DND-41 (cell line): ENCODE results near the gene KCNQ1OT1.

Experiments
- ATAC-seq: fragments of 200-7000 bp; cut with Tn5 transposase; 3 replicates; pipeline ENCODE4 v1.9.1; 2021; ENCODE audit warnings: low read depth; ENCODE audit not compliant: insufficient read depth
- DNase-seq: peaks from one replicate; pipeline ENCODE4 v3.0.0-alpha.2; 2020
- H2AFZ ChIP-seq: 2 replicates; pipeline ENCODE4 v1.6.0; 2012; ENCODE audit warnings: low read depth, low read length
- H3K27ac ChIP-seq: 2 replicates; pipeline ENCODE4 v1.5.1; 2012; ENCODE audit warnings: low read length, inconsistent platforms
- H3K27me3 ChIP-seq: fragments of 200-600 bp; sonication (generic); 2 replicates; pipeline ENCODE4 v1.6.0; 2012; ENCODE audit warnings: low read length, mild to moderate bottlenecking, inconsistent platforms; ENCODE audit not compliant: insufficient read depth, poor library complexity
- H3K36me3 ChIP-seq: 2 replicates; pipeline ENCODE4 v1.5.1; 2012; ENCODE audit warnings: low read length, inconsistent platforms; ENCODE audit not compliant: insufficient read depth
- H3K4me1 ChIP-seq: 2 replicates; pipeline ENCODE4 v1.5.1; 2012; ENCODE audit warnings: mild to moderate bottlenecking, low read length; ENCODE audit not compliant: insufficient read depth
- H3K4me2 ChIP-seq: 2 replicates; pipeline ENCODE4 v1.6.0; 2012; ENCODE audit warnings: mild to moderate bottlenecking, moderate library complexity, low read length, inconsistent platforms; ENCODE audit not compliant: insufficient read depth
- H3K4me3 ChIP-seq, 2 experiments: fragments of 200-600 bp in 1 of 2; shearing (Covaris generic) in 1 of 2; 2 replicates each; pipeline ENCODE4 v1.5.1; 2012 to 2016; ENCODE audit warnings: inconsistent platforms in 2 of 2, low read length in 2 of 2, mild to moderate bottlenecking in 2 of 2, low read depth in 1 of 2, moderate library complexity in 1 of 2
- H3K79me2 ChIP-seq: 2 replicates; pipeline ENCODE4 v1.6.0; 2012; ENCODE audit warnings: low read length, inconsistent platforms; ENCODE audit not compliant: insufficient read depth
- H3K9ac ChIP-seq: 2 replicates; pipeline ENCODE4 v1.6.0; 2012; ENCODE audit warnings: low read depth, mild to moderate bottlenecking, inconsistent platforms, low read length, moderate library complexity
- H3K9me3 ChIP-seq: 2 replicates; pipeline ENCODE4 v1.5.1; 2012; ENCODE audit warnings: low read length, moderate library complexity, mild to moderate bottlenecking, inconsistent platforms; ENCODE audit not compliant: insufficient read depth, severe bottlenecking
- H4K20me1 ChIP-seq: 2 replicates; pipeline ENCODE4 v1.6.0; 2012; ENCODE audit warnings: low read length; ENCODE audit not compliant: insufficient read depth
- EZH2 ChIP-seq: IDR thresholded peaks from 3 replicates; pipeline ENCODE4 v1.6.1; 2012; ENCODE audit warnings: borderline replicate concordance, low read depth, mild to moderate bottlenecking, moderate library complexity, low read length, inconsistent platforms; ENCODE audit not compliant: severe bottlenecking
- TF ChIP-seq, protein P1 (sequence below): IDR thresholded peaks from 2 replicates; pipeline ENCODE4 v1.5.1; 2012; ENCODE audit warnings: borderline replicate concordance, low read length, moderate library complexity, mild to moderate bottlenecking; ENCODE audit not compliant: poor library complexity, severe bottlenecking; ENCODE audit errors: extremely low read depth

KCNQ1OT1 gene

DNA sequence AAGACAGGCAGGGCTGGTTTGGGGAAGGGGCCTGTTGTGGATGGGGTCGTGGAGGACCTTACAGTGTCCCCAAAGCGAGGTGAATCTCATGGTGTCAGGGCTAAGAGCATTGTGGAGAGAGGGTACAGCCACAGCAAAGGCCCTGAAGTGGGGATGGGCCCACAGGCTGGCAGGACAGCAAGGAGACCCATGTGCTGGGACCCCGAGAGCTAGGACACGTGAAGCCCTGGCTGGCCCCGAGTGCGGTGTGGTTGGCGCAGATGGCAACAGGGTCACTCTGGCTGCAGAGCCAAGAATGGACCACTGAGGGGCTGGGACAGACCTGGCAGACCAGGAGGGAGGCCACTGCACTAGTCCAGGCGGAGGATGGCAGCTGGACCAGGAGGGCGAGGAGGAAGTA is 30.0 kb upstream of the KCNQ1OT1 start:
- no peak overlapping the region for H3K4me2 ChIP-seq
- H3K9ac ChIP-seq = no peak overlapping the region
- no peak overlapping the region for H3K4me3 ChIP-seq
- H3K36me3 ChIP-seq = no peaks in the 10 kb centered on the region
- no peaks in the 10 kb centered on the region; the same call in none of the 2 replicates for H4K20me1 ChIP-seq
- H3K79me2 ChIP-seq = no peaks in the 10 kb centered on the region
- no peak overlapping the region for H3K27ac ChIP-seq
- DNase-seq (no peak), ATAC-seq (no peak)
- no peaks in the 10 kb centered on the region for H3K9me3 ChIP-seq
- no peaks in the 10 kb centered on the region for H3K4me1 ChIP-seq
- TF ChIP-seq, protein P1, sequence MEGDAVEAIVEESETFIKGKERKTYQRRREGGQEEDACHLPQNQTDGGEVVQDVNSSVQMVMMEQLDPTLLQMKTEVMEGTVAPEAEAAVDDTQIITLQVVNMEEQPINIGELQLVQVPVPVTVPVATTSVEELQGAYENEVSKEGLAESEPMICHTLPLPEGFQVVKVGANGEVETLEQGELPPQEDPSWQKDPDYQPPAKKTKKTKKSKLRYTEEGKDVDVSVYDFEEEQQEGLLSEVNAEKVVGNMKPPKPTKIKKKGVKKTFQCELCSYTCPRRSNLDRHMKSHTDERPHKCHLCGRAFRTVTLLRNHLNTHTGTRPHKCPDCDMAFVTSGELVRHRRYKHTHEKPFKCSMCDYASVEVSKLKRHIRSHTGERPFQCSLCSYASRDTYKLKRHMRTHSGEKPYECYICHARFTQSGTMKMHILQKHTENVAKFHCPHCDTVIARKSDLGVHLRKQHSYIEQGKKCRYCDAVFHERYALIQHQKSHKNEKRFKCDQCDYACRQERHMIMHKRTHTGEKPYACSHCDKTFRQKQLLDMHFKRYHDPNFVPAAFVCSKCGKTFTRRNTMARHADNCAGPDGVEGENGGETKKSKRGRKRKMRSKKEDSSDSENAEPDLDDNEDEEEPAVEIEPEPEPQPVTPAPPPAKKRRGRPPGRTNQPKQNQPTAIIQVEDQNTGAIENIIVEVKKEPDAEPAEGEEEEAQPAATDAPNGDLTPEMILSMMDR = no peak
- no peak for TF ChIP-seq EZH2
- no peak overlapping the region for H2AFZ ChIP-seq
- H3K27me3 ChIP-seq = peaks cover 7% of the 10 kb centered on the region

DNA sequence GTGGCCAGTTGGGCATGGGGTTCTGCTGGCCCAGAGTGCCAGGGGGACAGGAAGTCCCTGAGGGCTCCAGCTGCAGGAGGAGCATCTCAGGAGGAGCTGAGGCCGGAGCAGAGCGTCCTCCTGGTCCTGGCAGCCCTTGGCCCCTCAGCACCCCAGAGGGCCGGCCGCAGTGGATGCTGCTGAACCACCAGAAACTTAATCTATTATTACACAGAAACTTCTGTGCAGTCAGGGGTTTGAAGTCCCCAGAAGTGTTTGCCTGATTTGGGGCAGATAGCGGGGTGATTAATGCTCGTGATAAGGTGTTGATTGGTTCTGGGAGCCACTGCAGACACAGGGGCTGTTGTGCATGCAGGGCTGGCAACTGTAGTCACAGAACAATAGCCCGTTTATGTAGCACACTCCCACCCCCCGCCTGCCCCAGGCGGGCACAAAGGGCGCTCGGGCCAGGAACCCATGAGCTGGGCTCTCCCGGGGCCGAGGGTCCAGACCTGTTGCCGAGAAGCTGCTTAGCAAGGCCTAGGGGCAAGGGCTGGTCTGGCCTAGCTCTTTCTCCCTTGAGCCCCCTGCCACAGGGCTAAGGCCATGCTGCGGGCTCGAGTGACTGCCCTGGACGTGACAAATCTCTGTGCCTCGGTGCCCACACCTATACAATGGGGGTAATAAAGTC is 29.0 kb upstream of the KCNQ1OT1 start:
- no peak for ATAC-seq
- DNase-seq = no peak
- no peaks in the 10 kb centered on the region for H3K79me2 ChIP-seq
- no peak overlapping the region for H3K9ac ChIP-seq
- no peaks in the 10 kb centered on the region for H3K4me1 ChIP-seq
- no peak overlapping the region for H2AFZ ChIP-seq
- H3K4me2 ChIP-seq = no peak overlapping the region
- H3K9me3 ChIP-seq = no peaks in the 10 kb centered on the region
- no peak for TF ChIP-seq EZH2
- TF ChIP-seq, protein P1 = no peak
- H4K20me1 ChIP-seq = peaks cover 6% of the 10 kb centered on the region
- H3K27me3 ChIP-seq = peaks cover 11% of the 10 kb centered on the region
- H3K4me3 ChIP-seq = no peak overlapping the region
- H3K36me3 ChIP-seq = no peaks in the 10 kb centered on the region
- no peak overlapping the region for H3K27ac ChIP-seq

DNA sequence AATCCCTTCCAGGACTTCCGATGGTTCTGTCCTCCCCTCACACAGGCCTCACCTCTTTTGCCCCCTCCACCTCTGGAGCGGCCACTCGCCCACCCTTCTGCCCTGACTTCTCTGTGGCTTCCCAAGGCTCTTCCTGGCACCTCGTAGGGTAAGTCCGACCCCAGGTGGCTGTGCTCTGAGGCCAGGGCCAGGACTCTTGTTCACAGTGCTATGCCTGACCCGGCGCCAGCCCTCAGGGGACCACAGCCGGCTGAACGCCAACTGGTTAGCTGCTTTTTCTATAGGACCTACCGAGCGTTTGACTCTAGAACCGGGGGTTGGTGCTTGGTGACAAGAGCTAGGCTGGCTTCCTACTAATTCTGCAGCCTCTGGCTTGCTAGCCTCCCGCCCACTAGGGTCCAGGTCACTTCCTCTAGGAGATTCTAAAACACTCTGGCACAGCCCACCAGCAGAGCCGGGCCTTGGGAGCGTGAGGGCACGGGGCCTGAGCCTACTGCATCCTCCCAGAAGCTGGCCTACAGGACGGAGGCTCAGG is 28.4 kb upstream of the KCNQ1OT1 start:
- Histone ChIP-seq H3K79me2 (no peaks in the 10 kb centered on the region), H3K4me2 (no peak overlapping the region), H3K9me3 (no peaks in the 10 kb centered on the region), H3K27me3 (peaks cover 11% of the 10 kb centered on the region), H4K20me1 (peaks cover 6% of the 10 kb centered on the region), H3K36me3 (no peaks in the 10 kb centered on the region), H3K27ac (no peak overlapping the region), H3K4me3 (no peak overlapping the region), H2AFZ (no peak overlapping the region), H3K9ac (no peak overlapping the region), H3K4me1 (no peaks in the 10 kb centered on the region)
- TF ChIP-seq, protein P1 = no peak
- TF ChIP-seq EZH2 = no peak
- DNase-seq (no peak), ATAC-seq (no peak)
